ENCODE results near the gene FGF18. TPM values are rescaled to one million over a fixed set of nuclear protein-coding genes. Genes with fewer than 3 reads are reported as not detected.

The FGF18 gene
- total RNA-seq, 2 donors from 2014 or later: 0.35 TPM; not detected in 1

- intact Hi-C loops (cut with DNase I): no loop called here
- Histone ChIP-seq H3K9me3 (no peaks in the 10 kb centered on the region), H3K27me3 (no peaks in the 10 kb centered on the region), H3K27ac (no peak overlapping the region), H3K9ac (ENCODE audit: low read depth in 2 of 2, low read length in 2 of 2) (no peak overlapping the region), H3K4me3 (no peak overlapping the region), H3K4me1 (no peaks in the 10 kb centered on the region), H3K36me3 (no peaks in the 10 kb centered on the region)
- no peak for TF ChIP-seq CTCF (IDR thresholded peaks at IDR 0.05)
- no peak for DNase-seq
These were observed 17.4 kb downstream of the FGF18 start for GRCh38 chr5:171436804-171437285.

GRCh38 chr5:171437286-171437821, 17.9 kb downstream of the FGF18 start:
- Histone ChIP-seq H3K27me3 (no peaks in the 10 kb centered on the region), H3K9me3 (no peaks in the 10 kb centered on the region), H3K36me3 (no peaks in the 10 kb centered on the region), H3K27ac (no peak overlapping the region), H3K4me1 (no peaks in the 10 kb centered on the region), H3K9ac (ENCODE audit: low read depth in 2 of 2, low read length in 2 of 2) (no peak overlapping the region), H3K4me3 (no peak overlapping the region)
- intact Hi-C loops (cut with DNase I): no loop called here
- no peak for DNase-seq
- no peak for TF ChIP-seq CTCF (IDR thresholded peaks at IDR 0.05)

GRCh38 chr5:171438738-171439137, 19.3 kb downstream of the FGF18 start:
- DNase-seq: no peak
- no peaks in the 10 kb centered on the region for H3K9me3 ChIP-seq
- TF ChIP-seq CTCF (IDR thresholded peaks at IDR 0.05): no peak
- intact Hi-C loops (cut with DNase I): no loop called here
- H3K4me1 ChIP-seq: no peaks in the 10 kb centered on the region
- H3K36me3 ChIP-seq: no peaks in the 10 kb centered on the region
- H3K9ac ChIP-seq (ENCODE audit: low read depth in 2 of 2, low read length in 2 of 2): no peak overlapping the region
- no peak overlapping the region for H3K4me3 ChIP-seq
- H3K27me3 ChIP-seq: no peaks in the 10 kb centered on the region
- H3K27ac ChIP-seq: no peak overlapping the region

- intact Hi-C loops (cut with DNase I): no loop called here
- no peaks in the 10 kb centered on the region for H3K9me3 ChIP-seq
- H3K9ac ChIP-seq (ENCODE audit: low read depth in 2 of 2, low read length in 2 of 2): no peak overlapping the region
- no peaks in the 10 kb centered on the region for H3K36me3 ChIP-seq
- H3K4me3 ChIP-seq: no peak overlapping the region
- no peak for TF ChIP-seq CTCF (IDR thresholded peaks at IDR 0.05)
- no peak for DNase-seq
- no peak overlapping the region for H3K27ac ChIP-seq
- H3K4me1 ChIP-seq: no peaks in the 10 kb centered on the region
- no peaks in the 10 kb centered on the region for H3K27me3 ChIP-seq
These were observed 21.9 kb downstream of the FGF18 start for GRCh38 chr5:171441246-171441791.

- Histone ChIP-seq H3K4me1 (no peaks in the 10 kb centered on the region), H3K9me3 (no peaks in the 10 kb centered on the region), H3K9ac (ENCODE audit: low read depth in 2 of 2, low read length in 2 of 2) (no peak overlapping the region), H3K27ac (no peak overlapping the region), H3K27me3 (no peaks in the 10 kb centered on the region), H3K36me3 (no peaks in the 10 kb centered on the region), H3K4me3 (no peak overlapping the region)
- no peak for TF ChIP-seq CTCF (IDR thresholded peaks at IDR 0.05)
- no peak for DNase-seq
- intact Hi-C loops (cut with DNase I): no loop called here
These were observed 23.0 kb downstream of the FGF18 start for GRCh38 chr5:171442287-171443042.

Measured in colonic mucosa (tissue), 4 donors.